KOPT-K1 (cell line): Measurements from ENCODE around the gene ETS1.

ENCODE experiments used
- H3K27ac ChIP-seq: fragments of 200-600 bp; sonication (generic); 2 replicates; pipeline ENCODE4 v1.5.1; 2016; ENCODE audit warnings: antibody characterized with exemption, mild to moderate bottlenecking, low read depth, low read length; ENCODE audit not compliant: poor library complexity, severe bottlenecking
- H3K36me3 ChIP-seq: fragments of 200-600 bp; sonication (generic); 2 replicates; pipeline ENCODE4 v1.5.1; 2017; ENCODE audit warnings: antibody characterized with exemption, mild to moderate bottlenecking, low read length, moderate library complexity; ENCODE audit not compliant: insufficient read depth
- H3K9me3 ChIP-seq: fragments of 200-600 bp; sonication (generic); 2 replicates; pipeline ENCODE4 v1.5.1; 2017; ENCODE audit warnings: antibody characterized with exemption, low read length, mild to moderate bottlenecking; ENCODE audit not compliant: insufficient read depth, poor library complexity, severe bottlenecking

ETS1 gene

DNA sequence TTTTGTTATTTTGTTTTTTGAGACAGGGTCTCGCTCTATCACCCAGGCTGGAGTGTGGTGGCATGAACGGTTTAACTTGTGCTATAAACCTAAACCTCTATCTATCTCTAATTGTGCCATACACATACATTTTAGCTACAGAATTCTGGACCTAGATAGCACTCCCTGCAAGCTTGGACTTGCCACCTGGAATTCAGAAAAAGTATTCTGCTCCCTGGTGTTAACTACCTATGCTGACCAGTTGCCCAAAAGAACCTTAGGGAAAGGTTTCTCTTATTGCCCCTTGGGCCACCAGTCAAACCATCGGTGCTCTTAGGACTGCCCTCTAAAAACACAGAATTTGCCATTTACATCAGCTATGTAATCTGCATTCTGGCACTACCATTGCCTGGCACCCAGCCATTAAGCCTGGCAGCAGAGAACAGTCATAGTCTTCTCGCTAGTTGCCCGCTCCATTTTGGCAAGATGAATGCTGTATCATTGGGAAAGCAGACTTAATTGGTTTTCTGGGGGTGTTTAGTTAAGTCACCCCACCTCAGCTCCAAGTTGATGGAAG is 55.3 kb downstream of the ETS1 start:
- Histone ChIP-seq H3K36me3 (no peaks in the 10 kb centered on the region), H3K9me3 (no peaks in the 10 kb centered on the region), H3K27ac (no peak overlapping the region)

GRCh38 chr11:128531588-128531987 is 55.8 kb downstream of the ETS1 start:
- H3K9me3 ChIP-seq: no peaks in the 10 kb centered on the region
- H3K36me3 ChIP-seq: no peaks in the 10 kb centered on the region
- H3K27ac ChIP-seq: no peak overlapping the region

GRCh38 chr11:128530118-128531074 is 57.0 kb downstream of the ETS1 start:
- Histone ChIP-seq H3K36me3 (no peaks in the 10 kb centered on the region), H3K27ac (no peak overlapping the region), H3K9me3 (no peaks in the 10 kb centered on the region)

DNA sequence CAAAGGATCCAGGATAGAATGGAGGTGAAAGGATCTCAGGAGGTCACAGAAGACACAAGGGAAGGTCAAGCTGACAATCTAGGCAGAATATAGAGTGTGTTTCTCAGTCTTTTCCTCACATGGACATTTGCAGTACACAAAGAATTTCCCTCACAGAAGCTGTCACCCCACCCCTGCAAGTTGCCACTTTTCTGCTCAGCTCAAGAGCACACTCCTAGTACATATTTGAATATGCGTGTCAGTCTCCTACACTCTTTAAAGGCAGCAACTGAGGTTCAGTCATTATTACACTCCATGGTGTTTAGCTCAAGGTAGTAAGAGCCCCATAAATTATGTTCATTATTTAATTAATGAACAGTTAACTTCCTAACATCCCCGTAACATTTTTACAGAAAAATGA is 59.1 kb downstream of the ETS1 start:
- H3K9me3 ChIP-seq: no peaks in the 10 kb centered on the region
- peak overlapping the region; percentile 99 for H3K27ac ChIP-seq
- no peaks in the 10 kb centered on the region for H3K36me3 ChIP-seq

DNA sequence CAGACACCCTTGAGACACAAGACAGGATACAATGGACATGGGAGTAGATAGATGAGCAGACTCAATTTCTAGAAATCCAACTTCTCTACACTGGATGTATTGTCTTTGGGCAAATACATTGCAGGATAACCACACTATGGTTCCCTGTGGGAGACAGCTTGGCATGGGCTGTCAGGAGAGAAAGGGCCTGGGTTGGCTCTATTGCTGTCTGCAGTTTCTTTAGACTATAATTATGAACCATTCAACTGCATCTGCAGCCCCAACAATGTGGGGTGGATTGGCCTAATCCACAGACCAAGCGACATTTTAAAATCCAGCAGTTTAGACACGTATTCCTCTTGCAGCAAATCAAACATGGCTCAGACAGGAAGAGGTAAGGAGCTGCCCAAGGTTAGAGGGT is 60.3 kb downstream of the ETS1 start:
- Histone ChIP-seq H3K27ac (peak overlapping the region; percentile 99), H3K9me3 (no peaks in the 10 kb centered on the region), H3K36me3 (no peaks in the 10 kb centered on the region)

DNA sequence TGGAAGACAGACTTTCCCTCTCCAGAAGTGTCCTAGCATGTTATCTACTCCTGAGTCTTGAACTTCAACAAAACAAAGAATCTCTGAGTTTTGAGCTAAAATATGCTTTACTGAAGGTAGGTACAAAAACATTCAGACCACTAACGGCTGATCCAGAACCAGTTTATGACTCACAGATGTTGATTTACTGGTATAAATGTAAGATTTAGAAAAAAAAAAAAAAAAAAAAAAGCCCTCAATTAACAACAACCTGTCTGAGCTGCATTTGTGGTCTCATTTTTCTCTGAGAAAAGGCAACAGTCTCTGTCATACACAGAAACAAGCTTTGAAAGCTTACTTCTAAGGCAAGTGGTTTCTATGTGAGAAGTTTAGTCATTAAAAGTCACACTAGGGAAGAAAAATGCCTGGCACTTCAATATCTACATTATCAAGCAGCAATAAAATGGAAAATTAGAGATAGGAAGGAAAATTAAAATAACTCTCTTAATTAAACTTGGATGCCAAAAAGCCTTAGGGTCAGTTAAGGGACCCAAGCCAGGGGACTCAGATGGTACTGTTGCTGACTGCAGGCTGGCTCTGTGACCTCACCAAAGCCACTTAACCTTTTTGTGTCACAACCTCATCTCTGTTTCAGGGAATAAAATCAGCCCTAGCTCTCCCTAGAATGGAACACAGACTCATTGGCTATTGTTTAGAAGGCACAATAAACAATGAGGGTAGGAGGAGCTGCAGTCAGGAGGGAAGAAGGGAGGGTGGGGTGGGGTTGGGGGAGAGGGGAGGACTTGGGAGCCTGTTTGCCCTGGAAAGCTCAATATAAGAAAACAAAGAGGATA is 61.7 kb downstream of the ETS1 start:
- Histone ChIP-seq H3K36me3 (no peaks in the 10 kb centered on the region), H3K27ac (peak overlapping the region; percentile 99), H3K9me3 (no peaks in the 10 kb centered on the region)

- Histone ChIP-seq H3K9me3 (no peaks in the 10 kb centered on the region), H3K36me3 (peaks cover under 1% of the 10 kb centered on the region; the same call in 1 of the 2 replicates), H3K27ac (peak overlapping the region; percentile 99)
Observed at GRCh38 chr11:128524172-128524571, 63.2 kb downstream of the ETS1 start.

DNA sequence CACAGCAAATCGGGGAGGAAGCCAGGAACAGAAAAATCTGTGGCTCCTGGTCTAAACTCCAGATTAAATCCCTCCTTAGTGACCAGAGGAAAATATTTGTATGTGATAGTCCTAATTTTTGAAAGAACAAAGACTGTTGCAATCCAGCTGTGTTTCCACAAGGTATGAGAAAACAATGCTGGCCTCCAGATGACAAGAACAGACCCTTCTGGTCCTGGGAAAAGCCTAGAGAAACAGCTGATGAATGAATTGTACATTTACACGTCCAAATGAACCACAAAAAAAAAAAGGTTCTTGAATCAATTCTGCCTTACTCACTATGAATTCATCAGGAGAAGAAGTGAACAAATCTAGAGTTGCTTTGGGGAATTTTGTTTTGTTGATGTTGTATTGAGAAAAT is 63.7 kb downstream of the ETS1 start:
- peak overlapping the region; percentile 99 for H3K27ac ChIP-seq
- H3K9me3 ChIP-seq: no peaks in the 10 kb centered on the region
- peaks cover 6% of the 10 kb centered on the region for H3K36me3 ChIP-seq

GRCh38 chr11:128522943-128523518 is 64.3 kb downstream of the ETS1 start:
- Histone ChIP-seq H3K36me3 (peaks cover 10% of the 10 kb centered on the region), H3K27ac (peak overlapping the region; percentile 99), H3K9me3 (no peaks in the 10 kb centered on the region)

DNA sequence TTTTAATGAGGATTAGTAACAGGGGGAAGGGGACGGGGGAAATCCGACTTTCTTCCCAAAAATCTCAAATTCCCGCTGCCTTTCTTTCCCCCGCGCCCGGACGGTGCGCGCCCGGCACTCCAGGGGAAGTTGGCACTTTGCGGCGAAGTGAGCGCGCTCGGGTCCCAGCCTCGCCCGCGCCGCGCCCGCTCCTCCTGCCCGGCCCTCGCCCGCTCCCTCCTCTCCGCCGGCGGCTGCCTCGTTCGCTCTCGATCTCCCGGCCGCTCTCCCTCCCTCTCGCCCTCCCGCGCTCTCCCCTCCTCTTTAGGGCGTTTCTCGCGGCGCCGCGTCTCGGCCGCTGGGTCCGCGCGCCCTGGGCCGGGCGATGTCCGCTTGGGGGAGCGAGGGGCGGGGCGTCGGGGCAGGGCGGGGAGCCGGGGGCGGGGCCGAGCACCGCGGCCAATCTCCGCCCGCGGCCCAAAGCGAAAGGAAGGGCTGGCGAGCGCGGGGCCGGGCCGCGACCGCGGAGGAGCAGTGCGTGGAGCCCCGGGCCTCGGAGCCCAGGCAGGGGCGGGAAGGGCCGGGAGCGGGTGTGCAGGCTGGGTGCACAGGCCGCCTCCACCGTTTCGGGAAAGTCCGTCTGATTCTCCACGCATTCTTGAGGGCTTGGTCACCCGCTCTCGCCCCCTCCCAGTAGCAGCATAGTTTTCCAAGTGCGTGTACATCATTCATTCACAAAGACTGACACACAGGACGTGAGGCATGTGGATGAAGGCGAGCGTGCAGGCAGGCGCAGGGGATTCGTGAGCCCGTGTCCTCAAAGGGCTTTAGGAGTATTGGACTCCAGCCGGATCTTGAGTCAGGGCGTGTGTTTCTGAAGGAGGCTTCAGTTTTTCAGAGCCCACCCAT is 65.1 kb downstream of the ETS1 start:
- H3K27ac ChIP-seq: peak overlapping the region; percentile 99
- H3K36me3 ChIP-seq: peaks cover 17% of the 10 kb centered on the region
- H3K9me3 ChIP-seq: no peaks in the 10 kb centered on the region

- Histone ChIP-seq H3K36me3 (peaks cover 23% of the 10 kb centered on the region), H3K9me3 (no peaks in the 10 kb centered on the region), H3K27ac (peak overlapping the region; percentile 99)
Observed at GRCh38 chr11:128521682-128522054, 65.7 kb downstream of the ETS1 start.

DNA sequence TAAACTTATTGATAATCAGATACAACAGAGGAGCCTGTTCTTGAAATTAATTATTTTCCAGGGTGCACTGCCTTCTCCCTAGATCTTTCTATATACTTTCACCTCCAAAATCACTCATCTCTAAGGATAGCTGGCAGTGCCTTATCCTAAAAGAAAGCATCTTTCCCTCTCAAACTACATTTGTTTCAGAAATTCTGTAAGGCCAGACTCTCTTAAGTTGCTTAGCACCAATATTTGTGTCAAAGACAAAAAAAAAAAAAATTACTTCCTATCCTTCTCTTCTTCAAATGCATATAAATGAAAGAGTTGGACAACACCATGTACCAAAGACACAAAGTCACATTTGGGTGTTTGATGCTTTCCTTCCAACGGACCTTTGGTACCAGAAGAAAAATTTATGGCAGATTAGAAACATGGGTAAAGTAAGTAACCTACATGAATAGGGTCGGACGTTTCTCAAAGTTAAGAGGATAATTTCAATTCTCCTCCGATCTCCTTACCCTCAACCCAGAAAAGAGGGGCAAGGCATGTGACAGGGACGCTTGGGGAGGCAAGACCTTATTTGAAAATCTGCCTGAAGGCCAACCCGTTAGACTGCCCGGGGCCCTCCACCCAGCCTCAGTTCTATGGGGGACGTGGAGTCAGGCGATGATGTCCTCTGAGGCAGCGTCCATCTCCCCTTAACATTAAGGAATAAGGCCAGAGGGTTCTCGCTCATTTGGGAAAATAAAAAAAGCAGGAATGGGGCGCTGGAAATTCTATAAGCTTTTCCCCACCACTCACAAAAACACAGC is 66.3 kb downstream of the ETS1 start:
- H3K36me3 ChIP-seq: peaks cover 29% of the 10 kb centered on the region
- no peaks in the 10 kb centered on the region for H3K9me3 ChIP-seq
- H3K27ac ChIP-seq: peak overlapping the region; percentile 99

DNA sequence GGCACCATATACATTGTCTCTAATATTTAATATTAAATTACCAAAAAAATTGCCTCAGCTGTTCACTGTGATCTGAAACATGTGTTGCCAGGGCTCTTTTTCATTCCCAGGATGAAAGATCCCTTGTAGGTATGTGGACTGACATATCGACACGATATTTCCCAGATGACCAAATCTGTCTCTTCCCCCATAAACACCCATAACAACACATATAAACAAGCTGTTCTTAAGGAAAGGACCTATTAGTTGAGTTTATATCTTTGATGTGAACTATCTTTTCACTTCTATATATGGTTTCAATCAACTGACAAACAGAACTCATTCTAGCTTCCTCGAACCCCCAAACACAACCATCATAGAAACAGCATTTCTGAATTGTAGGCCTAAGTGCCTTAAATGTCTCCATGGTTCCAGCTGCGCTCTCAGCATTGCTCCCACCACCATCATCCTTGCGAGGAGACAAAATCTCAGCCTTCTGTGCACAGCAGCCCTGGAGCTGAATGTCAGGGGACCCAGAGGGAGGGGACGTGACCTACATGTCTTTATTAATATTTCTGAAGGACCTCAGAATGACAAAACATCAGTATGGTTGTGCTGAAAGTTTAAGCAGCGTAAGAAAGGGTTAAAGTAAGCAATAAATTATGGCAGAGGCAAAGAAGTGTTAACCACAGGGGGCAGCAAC is 67.0 kb downstream of the ETS1 start:
- Histone ChIP-seq H3K36me3 (peaks cover 36% of the 10 kb centered on the region), H3K9me3 (no peaks in the 10 kb centered on the region), H3K27ac (peak overlapping the region; percentile 99)
